K562 (cell line): ENCODE data around the gene MED29. TPM values are rescaled to one million over a fixed set of nuclear protein-coding genes. Genes with fewer than 3 reads are reported as not detected.

Experiments
- ATF1 ChIP-seq, 2 experiments: fragments of 450-650 bp in 1 of 2; IDR thresholded peaks; 2 replicates each; pipeline ENCODE4 v1.6.1; 2016; ENCODE audit warnings: missing compliant biosample characterization in 1 of 2, missing genetic modification characterization in 1 of 2
- CREB3L1 ChIP-seq: fragments of 450-650 bp; IDR thresholded peaks from 2 replicates; pipeline ENCODE4 v1.6.1; 2014; ENCODE audit warnings: low read depth, mild to moderate bottlenecking, moderate library complexity, borderline replicate concordance
- DNMT1 ChIP-seq: fragments of 450-650 bp; IDR thresholded peaks from 2 replicates; pipeline ENCODE4 v1.6.1; 2016; ENCODE audit warnings: antibody characterized with exemption, mild to moderate bottlenecking
- DPF2 ChIP-seq: fragments of 450-650 bp; IDR thresholded peaks from 2 replicates; pipeline ENCODE4 v1.6.1; 2016
- FOXJ3 ChIP-seq: sonication (generic); formaldehyde crosslinking; IDR thresholded peaks from 2 replicates; pipeline ENCODE4 v1.4.0; 2020; ENCODE audit warnings: mild to moderate bottlenecking, missing genetic modification reagents
- MEF2D ChIP-seq: conservative IDR thresholded peaks from 2 replicates; pipeline ENCODE4 v1.6.1; 2016; ENCODE audit warnings: low read depth, missing genetic modification characterization, missing compliant biosample characterization
- SMARCA4 ChIP-seq: fragments of 450-650 bp; IDR thresholded peaks from 2 replicates; pipeline ENCODE4 v1.6.1; 2016
- TCF3 ChIP-seq: sonication (generic); formaldehyde crosslinking; IDR thresholded peaks from 2 replicates; pipeline ENCODE4 v1.4.0; 2020; ENCODE audit warnings: mild to moderate bottlenecking, missing genetic modification reagents
- TRIM28 ChIP-seq: fragments of 450-650 bp; IDR thresholded peaks from 2 replicates; pipeline ENCODE4 v1.6.1; 2017
- ZFP1 ChIP-seq: fragments of 450-650 bp; formaldehyde crosslinking; IDR thresholded peaks from 2 replicates; pipeline ENCODE4 v1.4.0; 2020; ENCODE audit warnings: mild to moderate bottlenecking, mixed read lengths
- ZNF124 ChIP-seq: sonication (generic); formaldehyde crosslinking; IDR thresholded peaks from 2 replicates; pipeline ENCODE4 v1.8.1; 2022; ENCODE audit warnings: missing genetic modification reagents
- ZNF280B ChIP-seq: fragments of 250-450 bp; sonication (Bioruptor Pico); IDR thresholded peaks from 2 replicates; pipeline ENCODE4 v1.5.1; 2021; ENCODE audit warnings: mild to moderate bottlenecking
- ZNF445 ChIP-seq: fragments of 250-450 bp; sonication (Bioruptor Pico); IDR thresholded peaks from 2 replicates; pipeline ENCODE4 v1.4.0; 2020; ENCODE audit warnings: low read depth, mild to moderate bottlenecking, moderate library complexity
- polyA plus RNA-seq, 8 experiments: library from polyadenylated mRNA; depleted of rRNA in 4 of 8; stranded (reverse) in 5 of 8; unstranded in 3 of 8; fragments of >200 nt; fragmentation: Nextera tagmentation in 2 of 8; fragmentation: Illumina TruSeq in 1 of 8; extraction: Ambion mirVana in 2 of 8; extraction: Trizol in 1 of 8; gene quantifications; 2 replicates each; pipeline versions ENCODE4 v1.2.1 to v1.2.3, GENCODE V29; 2011 to 2014; ENCODE audit warnings: inconsistent platforms in 1 of 8, missing spikeins in 1 of 8
- total RNA-seq, 7 experiments: library from RNA; depleted of rRNA in 6 of 7; stranded (reverse); fragments of >200 nt in 6 of 7; fragmentation: Illumina TruSeq in 2 of 7; extraction: Trizol in 2 of 7; gene quantifications; 2 replicates each; pipeline versions ENCODE4 v1.2.1 to v1.2.3, GENCODE V29; 2011 to 2021; ENCODE audit warnings: low replicate concordance in 1 of 7
- TF ChIP-seq, protein P1 (sequence below), 2 experiments: fragments of 450-650 bp in 1 of 2; sonication (generic) in 1 of 2; formaldehyde crosslinking in 1 of 2; IDR thresholded peaks; 2 replicates each; pipeline versions ENCODE4 v1.7.1 to v1.9.0; 2016 to 2022; ENCODE audit warnings: inconsistent platforms in 1 of 2, mild to moderate bottlenecking in 1 of 2, missing genetic modification reagents in 1 of 2

The MED29 gene
- total and polyA plus RNA-seq, 9 of the 15 experiments (the other 6 are each of a cell fraction or from before 2014, with no cell fraction given), result 1.8 to 22.6 (median 12.4) TPM

GRCh38 chr19:39405958-39406655 is 14.9 kb downstream of the MED29 start (continued):
- TF ChIP-seq, protein P1, sequence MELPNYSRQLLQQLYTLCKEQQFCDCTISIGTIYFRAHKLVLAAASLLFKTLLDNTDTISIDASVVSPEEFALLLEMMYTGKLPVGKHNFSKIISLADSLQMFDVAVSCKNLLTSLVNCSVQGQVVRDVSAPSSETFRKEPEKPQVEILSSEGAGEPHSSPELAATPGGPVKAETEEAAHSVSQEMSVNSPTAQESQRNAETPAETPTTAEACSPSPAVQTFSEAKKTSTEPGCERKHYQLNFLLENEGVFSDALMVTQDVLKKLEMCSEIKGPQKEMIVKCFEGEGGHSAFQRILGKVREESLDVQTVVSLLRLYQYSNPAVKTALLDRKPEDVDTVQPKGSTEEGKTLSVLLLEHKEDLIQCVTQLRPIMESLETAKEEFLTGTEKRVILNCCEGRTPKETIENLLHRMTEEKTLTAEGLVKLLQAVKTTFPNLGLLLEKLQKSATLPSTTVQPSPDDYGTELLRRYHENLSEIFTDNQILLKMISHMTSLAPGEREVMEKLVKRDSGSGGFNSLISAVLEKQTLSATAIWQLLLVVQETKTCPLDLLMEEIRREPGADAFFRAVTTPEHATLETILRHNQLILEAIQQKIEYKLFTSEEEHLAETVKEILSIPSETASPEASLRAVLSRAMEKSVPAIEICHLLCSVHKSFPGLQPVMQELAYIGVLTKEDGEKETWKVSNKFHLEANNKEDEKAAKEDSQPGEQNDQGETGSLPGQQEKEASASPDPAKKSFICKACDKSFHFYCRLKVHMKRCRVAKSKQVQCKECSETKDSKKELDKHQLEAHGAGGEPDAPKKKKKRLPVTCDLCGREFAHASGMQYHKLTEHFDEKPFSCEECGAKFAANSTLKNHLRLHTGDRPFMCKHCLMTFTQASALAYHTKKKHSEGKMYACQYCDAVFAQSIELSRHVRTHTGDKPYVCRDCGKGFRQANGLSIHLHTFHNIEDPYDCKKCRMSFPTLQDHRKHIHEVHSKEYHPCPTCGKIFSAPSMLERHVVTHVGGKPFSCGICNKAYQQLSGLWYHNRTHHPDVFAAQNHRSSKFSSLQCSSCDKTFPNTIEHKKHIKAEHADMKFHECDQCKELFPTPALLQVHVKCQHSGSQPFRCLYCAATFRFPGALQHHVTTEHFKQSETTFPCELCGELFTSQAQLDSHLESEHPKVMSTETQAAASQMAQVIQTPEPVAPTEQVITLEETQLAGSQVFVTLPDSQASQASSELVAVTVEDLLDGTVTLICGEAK (IDR thresholded peaks at IDR 0.05), result no peak
- TF ChIP-seq, protein P1 (CRISPR knock-in tag; IDR thresholded peaks at IDR 0.05), result no peak
- TF ChIP-seq TRIM28, result 0 out of 2 replicates have a peak, but pooled peaks have one; percentile 27
- no peak for TF ChIP-seq ZFP1 (CRISPR knock-in tag)
- TF ChIP-seq ZNF124 (CRISPR knock-in tag), result no peak
- no peak for TF ChIP-seq ZNF445 (CRISPR knock-in tag)
- no peak for TF ChIP-seq DNMT1
- no peak for TF ChIP-seq CREB3L1
- peak; percentile 35 for TF ChIP-seq DPF2
- TF ChIP-seq TCF3 (CRISPR knock-in tag), result no peak
- TF ChIP-seq ATF1 (CRISPR knock-in tag; IDR thresholded peaks at IDR 0.05), result no peak
- no peak for TF ChIP-seq ATF1 (tag; IDR thresholded peaks at IDR 0.05)
- peak; percentile 41 for TF ChIP-seq SMARCA4
- TF ChIP-seq MEF2D (tag), result no peak
- TF ChIP-seq FOXJ3 (CRISPR knock-in tag), result no peak
- TF ChIP-seq ZNF280B (CRISPR knock-in tag), result no peak
- TF ChIP-seq, all 486 proteins: peak for 41
